Activated naive CD8-positive, alpha-beta T cell treated with anti-CD3 and anti-CD28 coated beads for 36 hours (primary cell): Measurements from ENCODE around the gene TCF19. TPM values are rescaled to one million over a fixed set of nuclear protein-coding genes. Genes with fewer than 3 reads are reported as not detected.

Source experiments
- total RNA-seq, 2 experiments: library from RNA; stranded (reverse); gene quantifications; one replicate each; pipeline ENCODE4 v1.2.3, GENCODE V29; 2021

Gene TCF19
- total RNA-seq, 2 experiments from 2014 or later = 86.1 to 89.8 TPM

Other genes with a start within 250 kb of the TCF19 start
- gene VARS2, start 244.4 kb upstream of the TCF19 start, total RNA-seq = 10 to 100 TPM; 79.5 to 80.9 TPM
- gene SFTA2, start 226.4 kb upstream of the TCF19 start, total RNA-seq = not detected
- gene MUCL3, start 217.6 kb upstream of the TCF19 start, total RNA-seq = not detected
- gene MUC21, start 174.9 kb upstream of the TCF19 start, total RNA-seq = not detected
- not detected for gene MUC22, start 148.1 kb upstream of the TCF19 start, total RNA-seq
- gene C6orf15, start 46.0 kb upstream of the TCF19 start, total RNA-seq = not detected
- gene PSORS1C1, start 43.8 kb upstream of the TCF19 start, total RNA-seq = under 1 TPM in 1 of 2 experiments, not detected in 1; 0.19 TPM
- gene CDSN, start 38.1 kb upstream of the TCF19 start, total RNA-seq = not detected
- gene PSORS1C2, start 19.5 kb upstream of the TCF19 start, total RNA-seq = not detected
- gene CCHCR1, start 787 bp upstream of the TCF19 start, total RNA-seq = 10 to 100 TPM; 43.0 to 46.6 TPM
- not detected for gene POU5F1, start 12.1 kb downstream of the TCF19 start, total RNA-seq
- gene HLA-C, start 113.5 kb downstream of the TCF19 start, total RNA-seq = 100 to 1,000 TPM; 736 to 755 TPM
- gene HLA-B, start 198.6 kb downstream of the TCF19 start, total RNA-seq = 1,000 to 10,000 TPM; 2,753 to 2,773 TPM
- gene MICA, start 245.0 kb downstream of the TCF19 start, total RNA-seq = 10 to 100 TPM; 10.5 to 11.3 TPM